HL-60 (cell line): ENCODE data around the gene AP1G1.

ENCODE experiments used
- GABPA ChIP-seq: IDR thresholded peaks from 2 replicates; pipeline ENCODE4 v1.6.1; 2012; ENCODE audit warnings: low read depth
- POLR2AphosphoS5 ChIP-seq: IDR thresholded peaks from 2 replicates; pipeline ENCODE4 v1.6.1; 2012; ENCODE audit warnings: low read depth
- SPI1 ChIP-seq: IDR thresholded peaks from 2 replicates; pipeline ENCODE4 v1.6.1; 2012; ENCODE audit warnings: low read depth, mild to moderate bottlenecking, borderline replicate concordance
- TF ChIP-seq, protein P1 (sequence below): IDR thresholded peaks from one replicate; pipeline ENCODE4 v1.5.1; 2011; ENCODE audit warnings: low read length, control low read depth, inconsistent platforms; ENCODE audit not compliant: insufficient read depth
- TF ChIP-seq, protein P2 (sequence below): IDR thresholded peaks from 2 replicates; pipeline ENCODE4 v1.6.1; 2012; ENCODE audit warnings: low read depth; ENCODE audit not compliant: insufficient replicate concordance

GRCh38 chr16:71711789-71712188 lies 96.8 kb downstream of the AP1G1 start:
- TF ChIP-seq, protein P1, sequence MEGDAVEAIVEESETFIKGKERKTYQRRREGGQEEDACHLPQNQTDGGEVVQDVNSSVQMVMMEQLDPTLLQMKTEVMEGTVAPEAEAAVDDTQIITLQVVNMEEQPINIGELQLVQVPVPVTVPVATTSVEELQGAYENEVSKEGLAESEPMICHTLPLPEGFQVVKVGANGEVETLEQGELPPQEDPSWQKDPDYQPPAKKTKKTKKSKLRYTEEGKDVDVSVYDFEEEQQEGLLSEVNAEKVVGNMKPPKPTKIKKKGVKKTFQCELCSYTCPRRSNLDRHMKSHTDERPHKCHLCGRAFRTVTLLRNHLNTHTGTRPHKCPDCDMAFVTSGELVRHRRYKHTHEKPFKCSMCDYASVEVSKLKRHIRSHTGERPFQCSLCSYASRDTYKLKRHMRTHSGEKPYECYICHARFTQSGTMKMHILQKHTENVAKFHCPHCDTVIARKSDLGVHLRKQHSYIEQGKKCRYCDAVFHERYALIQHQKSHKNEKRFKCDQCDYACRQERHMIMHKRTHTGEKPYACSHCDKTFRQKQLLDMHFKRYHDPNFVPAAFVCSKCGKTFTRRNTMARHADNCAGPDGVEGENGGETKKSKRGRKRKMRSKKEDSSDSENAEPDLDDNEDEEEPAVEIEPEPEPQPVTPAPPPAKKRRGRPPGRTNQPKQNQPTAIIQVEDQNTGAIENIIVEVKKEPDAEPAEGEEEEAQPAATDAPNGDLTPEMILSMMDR, result no peak
- TF ChIP-seq POLR2AphosphoS5, result no peak
- TF ChIP-seq GABPA, result no peak
- TF ChIP-seq, protein P2, sequence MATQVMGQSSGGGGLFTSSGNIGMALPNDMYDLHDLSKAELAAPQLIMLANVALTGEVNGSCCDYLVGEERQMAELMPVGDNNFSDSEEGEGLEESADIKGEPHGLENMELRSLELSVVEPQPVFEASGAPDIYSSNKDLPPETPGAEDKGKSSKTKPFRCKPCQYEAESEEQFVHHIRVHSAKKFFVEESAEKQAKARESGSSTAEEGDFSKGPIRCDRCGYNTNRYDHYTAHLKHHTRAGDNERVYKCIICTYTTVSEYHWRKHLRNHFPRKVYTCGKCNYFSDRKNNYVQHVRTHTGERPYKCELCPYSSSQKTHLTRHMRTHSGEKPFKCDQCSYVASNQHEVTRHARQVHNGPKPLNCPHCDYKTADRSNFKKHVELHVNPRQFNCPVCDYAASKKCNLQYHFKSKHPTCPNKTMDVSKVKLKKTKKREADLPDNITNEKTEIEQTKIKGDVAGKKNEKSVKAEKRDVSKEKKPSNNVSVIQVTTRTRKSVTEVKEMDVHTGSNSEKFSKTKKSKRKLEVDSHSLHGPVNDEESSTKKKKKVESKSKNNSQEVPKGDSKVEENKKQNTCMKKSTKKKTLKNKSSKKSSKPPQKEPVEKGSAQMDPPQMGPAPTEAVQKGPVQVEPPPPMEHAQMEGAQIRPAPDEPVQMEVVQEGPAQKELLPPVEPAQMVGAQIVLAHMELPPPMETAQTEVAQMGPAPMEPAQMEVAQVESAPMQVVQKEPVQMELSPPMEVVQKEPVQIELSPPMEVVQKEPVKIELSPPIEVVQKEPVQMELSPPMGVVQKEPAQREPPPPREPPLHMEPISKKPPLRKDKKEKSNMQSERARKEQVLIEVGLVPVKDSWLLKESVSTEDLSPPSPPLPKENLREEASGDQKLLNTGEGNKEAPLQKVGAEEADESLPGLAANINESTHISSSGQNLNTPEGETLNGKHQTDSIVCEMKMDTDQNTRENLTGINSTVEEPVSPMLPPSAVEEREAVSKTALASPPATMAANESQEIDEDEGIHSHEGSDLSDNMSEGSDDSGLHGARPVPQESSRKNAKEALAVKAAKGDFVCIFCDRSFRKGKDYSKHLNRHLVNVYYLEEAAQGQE, result no peak
- no peak for TF ChIP-seq SPI1
